GM12865 (cell line): ENCODE data around the gene RPL5.

Experiments
- DNase-seq: peaks from one replicate; pipeline ENCODE4 v3.0.0; 2010; ENCODE audit warnings: low read depth
- H3K4me3 ChIP-seq: 2 replicates; pipeline ENCODE4 v1.5.1; 2011; ENCODE audit warnings: mild to moderate bottlenecking, low read depth, low read length, control low read depth
- TF ChIP-seq, protein P1 (sequence below): IDR thresholded peaks from 2 replicates; pipeline ENCODE4 v1.5.1; 2011; ENCODE audit warnings: low read length, control low read depth, low read depth, inconsistent platforms; ENCODE audit not compliant: insufficient read depth; ENCODE audit errors: missing control alignments

Gene RPL5

DNA sequence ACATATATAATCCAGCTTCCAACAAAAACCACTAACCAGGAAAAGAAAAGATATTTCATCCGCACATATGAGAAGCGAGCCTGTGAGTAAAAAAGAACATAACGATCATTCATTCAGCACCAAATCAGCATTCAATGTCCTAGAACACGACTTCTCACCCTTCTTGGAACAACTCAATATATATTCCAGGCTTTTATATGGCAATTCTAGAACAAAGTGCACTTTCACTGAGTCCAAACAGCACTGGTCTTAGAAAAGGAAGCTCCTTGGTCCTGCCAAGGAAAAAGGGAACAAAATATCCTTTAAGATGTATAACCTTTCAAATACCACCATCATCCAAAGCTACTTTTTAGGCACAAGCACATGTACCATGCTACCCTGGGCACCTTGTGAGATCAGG, 44.5 kb downstream of the RPL5 start:
- no peak for DNase-seq
- no peak overlapping the region for H3K4me3 ChIP-seq
- TF ChIP-seq, protein P1, sequence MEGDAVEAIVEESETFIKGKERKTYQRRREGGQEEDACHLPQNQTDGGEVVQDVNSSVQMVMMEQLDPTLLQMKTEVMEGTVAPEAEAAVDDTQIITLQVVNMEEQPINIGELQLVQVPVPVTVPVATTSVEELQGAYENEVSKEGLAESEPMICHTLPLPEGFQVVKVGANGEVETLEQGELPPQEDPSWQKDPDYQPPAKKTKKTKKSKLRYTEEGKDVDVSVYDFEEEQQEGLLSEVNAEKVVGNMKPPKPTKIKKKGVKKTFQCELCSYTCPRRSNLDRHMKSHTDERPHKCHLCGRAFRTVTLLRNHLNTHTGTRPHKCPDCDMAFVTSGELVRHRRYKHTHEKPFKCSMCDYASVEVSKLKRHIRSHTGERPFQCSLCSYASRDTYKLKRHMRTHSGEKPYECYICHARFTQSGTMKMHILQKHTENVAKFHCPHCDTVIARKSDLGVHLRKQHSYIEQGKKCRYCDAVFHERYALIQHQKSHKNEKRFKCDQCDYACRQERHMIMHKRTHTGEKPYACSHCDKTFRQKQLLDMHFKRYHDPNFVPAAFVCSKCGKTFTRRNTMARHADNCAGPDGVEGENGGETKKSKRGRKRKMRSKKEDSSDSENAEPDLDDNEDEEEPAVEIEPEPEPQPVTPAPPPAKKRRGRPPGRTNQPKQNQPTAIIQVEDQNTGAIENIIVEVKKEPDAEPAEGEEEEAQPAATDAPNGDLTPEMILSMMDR, result no peak

DNA sequence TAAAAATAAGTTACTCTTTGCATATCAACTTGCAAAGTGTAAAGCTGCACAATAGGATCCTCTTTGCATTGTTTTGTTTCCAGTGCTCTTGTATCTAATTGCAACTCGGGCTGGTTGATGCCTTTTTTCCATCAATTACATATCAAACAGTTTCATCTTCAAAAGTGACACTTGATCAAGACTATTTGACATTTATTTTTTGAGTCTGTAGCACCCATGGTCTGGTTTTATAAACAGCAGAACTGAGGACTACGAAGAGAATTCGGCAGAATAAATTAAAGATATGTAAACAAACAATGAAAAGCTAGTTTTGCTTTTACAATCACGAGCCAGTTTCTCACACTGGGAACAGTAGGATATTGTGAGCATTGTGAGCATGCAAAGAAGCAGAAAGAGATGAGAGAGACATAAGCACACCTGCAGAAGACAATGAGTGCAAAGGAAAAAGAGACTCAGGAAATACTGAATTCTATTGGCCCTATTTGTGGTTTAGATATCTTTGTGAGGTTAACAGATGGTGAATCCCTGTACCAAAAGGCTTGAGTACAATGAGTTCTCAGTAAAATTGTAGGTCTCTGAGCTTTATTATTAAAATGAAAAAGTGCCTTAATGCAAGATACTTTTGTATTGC, 45.4 kb downstream of the RPL5 start:
- TF ChIP-seq, protein P1, result no peak
- no peak for DNase-seq
- no peak overlapping the region for H3K4me3 ChIP-seq

DNA sequence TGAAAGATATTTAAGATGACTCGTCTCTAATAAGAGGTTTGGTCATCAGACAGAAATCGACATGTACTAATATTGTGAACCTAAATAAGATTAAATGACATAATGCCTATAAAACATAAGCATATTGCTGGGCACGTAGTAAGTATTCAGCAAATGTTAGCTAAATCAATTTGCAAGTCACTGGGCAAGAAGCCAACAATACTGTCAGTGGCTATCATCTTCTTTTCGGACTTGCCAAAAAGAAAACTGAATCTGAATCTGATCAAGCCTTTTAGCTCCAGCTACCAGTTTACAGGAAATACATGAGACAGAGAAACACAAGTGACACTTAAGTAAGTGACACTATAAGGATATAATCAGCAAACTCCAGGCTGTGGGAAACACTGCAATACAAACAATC, 46.0 kb downstream of the RPL5 start:
- DNase-seq, result peak; percentile 69
- TF ChIP-seq, protein P1, result no peak
- no peak overlapping the region for H3K4me3 ChIP-seq

DNA sequence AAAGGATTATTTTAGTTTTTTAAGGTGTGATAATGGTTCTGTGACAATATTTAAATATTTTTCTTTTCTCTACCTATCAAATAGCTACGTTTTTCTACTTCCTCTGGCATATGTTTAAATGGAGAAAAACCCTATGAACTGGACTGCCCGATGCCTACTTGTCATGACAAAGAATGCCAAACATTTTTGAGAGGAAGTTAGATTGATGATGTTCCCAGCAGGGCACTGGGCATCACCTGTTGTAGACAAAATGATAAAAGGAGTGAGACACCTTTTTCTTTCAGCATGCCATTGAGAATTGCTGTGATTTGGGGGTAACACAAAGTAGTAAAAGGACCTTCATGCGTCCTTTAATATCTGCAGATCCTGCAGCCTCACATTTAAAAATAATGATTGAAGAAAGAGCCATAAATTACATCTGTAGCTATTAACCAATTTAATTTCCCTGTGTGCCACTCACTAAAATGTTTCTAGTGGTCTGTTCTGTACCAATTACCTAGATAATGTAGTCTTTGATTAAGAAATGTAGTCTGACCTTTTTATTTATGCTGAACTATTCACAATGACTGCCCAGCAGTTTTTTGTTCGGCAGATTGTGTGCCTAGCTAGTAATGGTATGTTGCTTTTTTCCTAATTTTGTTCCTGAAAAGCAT, 47.6 kb downstream of the RPL5 start:
- DNase-seq, result no peak
- TF ChIP-seq, protein P1, result no peak
- H3K4me3 ChIP-seq, result no peak overlapping the region

DNA sequence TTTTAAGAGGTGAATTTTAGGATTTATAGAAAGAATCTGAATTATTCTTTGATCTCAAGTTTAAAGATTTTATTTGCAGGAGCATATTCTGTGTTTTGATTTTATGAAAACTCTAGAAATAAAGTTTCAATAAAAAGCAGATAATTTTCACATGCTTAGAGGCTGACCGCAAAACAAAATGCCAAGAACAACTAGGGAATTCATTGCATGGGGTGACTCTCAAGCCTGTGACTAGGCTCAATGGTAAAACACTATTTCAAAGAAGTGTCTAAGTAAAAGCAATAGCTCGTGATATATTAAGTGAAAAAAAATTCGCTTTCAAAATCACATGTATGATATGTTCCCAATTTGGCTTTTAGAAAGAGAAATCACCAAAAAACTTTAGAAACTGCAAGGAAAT, 49.6 kb downstream of the RPL5 start:
- H3K4me3 ChIP-seq, result no peak overlapping the region
- no peak for DNase-seq
- TF ChIP-seq, protein P1, result no peak

DNA sequence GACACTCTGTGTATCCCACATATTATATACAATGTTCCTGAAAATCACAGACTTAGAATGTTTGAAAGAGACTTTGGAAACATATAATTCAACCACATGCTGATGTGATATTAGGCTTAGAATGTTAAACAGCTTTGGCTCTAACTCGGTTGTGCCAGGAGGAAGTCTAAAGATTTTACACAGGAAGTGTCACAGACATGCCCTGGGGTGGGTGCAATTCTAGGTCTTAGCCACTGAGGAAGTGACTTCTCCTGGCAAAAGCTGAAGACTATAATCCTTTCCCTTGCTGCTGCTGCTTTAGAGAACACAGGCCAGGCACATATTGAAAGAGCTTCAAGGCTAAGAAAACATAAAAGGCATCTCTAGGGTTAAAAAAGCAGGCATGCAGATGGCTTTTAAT, 51.0 kb downstream of the RPL5 start:
- H3K4me3 ChIP-seq, result no peak overlapping the region
- DNase-seq, result peak; percentile 32
- TF ChIP-seq, protein P1, result no peak

DNA sequence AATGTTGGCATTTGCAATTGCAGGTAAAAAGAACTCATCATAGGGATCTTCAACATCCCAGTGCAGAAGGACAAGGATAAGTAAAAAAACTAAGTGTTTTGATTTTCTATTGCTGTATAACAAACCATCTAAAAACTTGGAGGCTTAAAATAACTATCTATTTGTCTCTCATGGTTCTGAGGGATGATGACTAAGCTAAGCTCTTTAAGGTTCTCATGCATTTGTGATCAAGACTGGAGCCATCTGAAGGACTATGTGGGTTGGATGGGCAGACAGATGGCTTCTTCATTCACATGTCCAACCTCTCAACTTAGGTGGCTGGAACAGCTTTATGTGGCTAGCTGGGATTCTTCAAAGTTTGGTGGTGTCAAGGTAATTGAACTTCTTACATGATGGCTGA, 51.5 kb downstream of the RPL5 start:
- TF ChIP-seq, protein P1, result no peak
- no peak for DNase-seq
- no peak overlapping the region for H3K4me3 ChIP-seq
